K562 (cell line): ENCODE measurements around the gene PYDC2. TPM values are rescaled to one million over a fixed set of nuclear protein-coding genes. Genes with fewer than 3 reads are reported as not detected.

ENCODE experiments used
- CBFA2T2 ChIP-seq: fragments of 450-650 bp; conservative IDR thresholded peaks from 2 replicates; pipeline ENCODE4 v1.6.1; 2017; ENCODE audit warnings: mild to moderate bottlenecking
- CTCFL ChIP-seq: IDR thresholded peaks from 2 replicates; pipeline ENCODE4 v1.6.1; 2011; ENCODE audit warnings: borderline replicate concordance, low read depth, mild to moderate bottlenecking, moderate library complexity, low read length; ENCODE audit not compliant: insufficient read depth, poor library complexity, severe bottlenecking
- FOXJ3 ChIP-seq: sonication (generic); formaldehyde crosslinking; IDR thresholded peaks from 2 replicates; pipeline ENCODE4 v1.4.0; 2020; ENCODE audit warnings: mild to moderate bottlenecking, missing genetic modification reagents
- L3MBTL2 ChIP-seq: fragments of 450-650 bp; IDR thresholded peaks from 2 replicates; pipeline ENCODE4 v1.6.1; 2016; ENCODE audit warnings: mild to moderate bottlenecking, moderate library complexity
- MCM3 ChIP-seq: fragments of 450-650 bp; IDR thresholded peaks from 2 replicates; pipeline ENCODE4 v1.6.1; 2016
- NKRF ChIP-seq: fragments of 450-650 bp; IDR thresholded peaks from 2 replicates; pipeline ENCODE4 v1.6.1; 2016; ENCODE audit warnings: borderline replicate concordance
- TEAD2 ChIP-seq: fragments of 450-650 bp; IDR thresholded peaks from 2 replicates; pipeline ENCODE4 v1.6.1; 2016; ENCODE audit warnings: missing genetic modification characterization, control low read depth, missing compliant biosample characterization
- ZHX1 ChIP-seq: fragments of 150-350 bp; conservative IDR thresholded peaks from 2 replicates; pipeline ENCODE4 v1.6.1; 2014; ENCODE audit warnings: low read length
- ZNF239 ChIP-seq: fragments of 250-450 bp; sonication (Bioruptor Pico); IDR thresholded peaks from 2 replicates; pipeline ENCODE4 v1.4.0; 2020; ENCODE audit warnings: mild to moderate bottlenecking
- ZNF384 ChIP-seq: IDR thresholded peaks from 2 replicates; pipeline ENCODE4 v1.6.1; 2012; ENCODE audit warnings: low read depth, low read length, improper control_type of control experiment
- ZNF696 ChIP-seq: fragments of 250-450 bp; sonication (Bioruptor Pico); conservative IDR thresholded peaks from 2 replicates; pipeline ENCODE4 v1.4.0; 2020; ENCODE audit warnings: mild to moderate bottlenecking, moderate library complexity
- polyA plus RNA-seq, 8 experiments: library from polyadenylated mRNA; depleted of rRNA in 4 of 8; stranded (reverse) in 5 of 8; unstranded in 3 of 8; fragments of >200 nt; fragmentation: Nextera tagmentation in 2 of 8; fragmentation: Illumina TruSeq in 1 of 8; extraction: Ambion mirVana in 2 of 8; extraction: Trizol in 1 of 8; gene quantifications; 2 replicates each; pipeline versions ENCODE4 v1.2.1 to v1.2.3, GENCODE V29; 2011 to 2014; ENCODE audit warnings: inconsistent platforms in 1 of 8, missing spikeins in 1 of 8
- total RNA-seq, 7 experiments: library from RNA; depleted of rRNA in 6 of 7; stranded (reverse); fragments of >200 nt in 6 of 7; fragmentation: Illumina TruSeq in 2 of 7; extraction: Trizol in 2 of 7; gene quantifications; 2 replicates each; pipeline versions ENCODE4 v1.2.1 to v1.2.3, GENCODE V29; 2011 to 2021; ENCODE audit warnings: low replicate concordance in 1 of 7
- TF ChIP-seq, protein P1 (sequence below), 2 experiments: fragments of 200-800 bp in 1 of 2; sonication (Bioruptor generic) in 1 of 2; sonication (generic) in 1 of 2; formaldehyde crosslinking in 1 of 2; IDR thresholded peaks in 1 of 2; conservative IDR thresholded peaks in 1 of 2; 2 replicates each; pipeline versions ENCODE4 v1.5.0 to v1.6.1; 2016 to 2020; ENCODE audit warnings: missing compliant biosample characterization in 1 of 2, missing genetic modification characterization in 1 of 2, missing genetic modification reagents in 1 of 2
- TF ChIP-seq, protein P2 (sequence below), 2 experiments: fragments of 150-350 bp in 1 of 2; IDR thresholded peaks; 2 replicates each; pipeline ENCODE4 v1.6.1; 2012 to 2016; ENCODE audit warnings: low read depth in 2 of 2, low read length in 2 of 2, mild to moderate bottlenecking in 1 of 2, moderate library complexity in 1 of 2

PYDC2 gene
- total and polyA plus RNA-seq, 9 of the 15 experiments (the other 6 are each of a cell fraction or from before 2014, with no cell fraction given) = 4.0 to 7.6 (median 5.1) TPM; not detected in 5

GRCh38 chr3:191473661-191474198 lies 12.8 kb downstream of the PYDC2 start (continued):
- TF ChIP-seq CTCFL (no peak), L3MBTL2 (peak; percentile 66), TEAD2 (no peak), ZNF696 (CRISPR knock-in tag) (no peak), CBFA2T2 (no peak), ZNF239 (CRISPR knock-in tag) (no peak), ZNF384 (peak; percentile 79; the same call in 1 of the 2 replicates), ZHX1 (no peak), NKRF (no peak), MCM3 (no peak), FOXJ3 (CRISPR knock-in tag) (no peak)
- TF ChIP-seq, protein P1, sequence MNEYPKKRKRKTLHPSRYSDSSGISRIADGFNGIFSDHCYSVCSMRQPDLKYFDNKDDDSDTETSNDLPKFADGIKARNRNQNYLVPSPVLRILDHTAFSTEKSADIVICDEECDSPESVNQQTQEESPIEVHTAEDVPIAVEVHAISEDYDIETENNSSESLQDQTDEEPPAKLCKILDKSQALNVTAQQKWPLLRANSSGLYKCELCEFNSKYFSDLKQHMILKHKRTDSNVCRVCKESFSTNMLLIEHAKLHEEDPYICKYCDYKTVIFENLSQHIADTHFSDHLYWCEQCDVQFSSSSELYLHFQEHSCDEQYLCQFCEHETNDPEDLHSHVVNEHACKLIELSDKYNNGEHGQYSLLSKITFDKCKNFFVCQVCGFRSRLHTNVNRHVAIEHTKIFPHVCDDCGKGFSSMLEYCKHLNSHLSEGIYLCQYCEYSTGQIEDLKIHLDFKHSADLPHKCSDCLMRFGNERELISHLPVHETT (CRISPR knock-in tag; conservative IDR thresholded peaks at IDR 0.05 in 1 of 2, IDR thresholded peaks at IDR 0.05 in 1 of 2) = no peak
- TF ChIP-seq, protein P2, sequence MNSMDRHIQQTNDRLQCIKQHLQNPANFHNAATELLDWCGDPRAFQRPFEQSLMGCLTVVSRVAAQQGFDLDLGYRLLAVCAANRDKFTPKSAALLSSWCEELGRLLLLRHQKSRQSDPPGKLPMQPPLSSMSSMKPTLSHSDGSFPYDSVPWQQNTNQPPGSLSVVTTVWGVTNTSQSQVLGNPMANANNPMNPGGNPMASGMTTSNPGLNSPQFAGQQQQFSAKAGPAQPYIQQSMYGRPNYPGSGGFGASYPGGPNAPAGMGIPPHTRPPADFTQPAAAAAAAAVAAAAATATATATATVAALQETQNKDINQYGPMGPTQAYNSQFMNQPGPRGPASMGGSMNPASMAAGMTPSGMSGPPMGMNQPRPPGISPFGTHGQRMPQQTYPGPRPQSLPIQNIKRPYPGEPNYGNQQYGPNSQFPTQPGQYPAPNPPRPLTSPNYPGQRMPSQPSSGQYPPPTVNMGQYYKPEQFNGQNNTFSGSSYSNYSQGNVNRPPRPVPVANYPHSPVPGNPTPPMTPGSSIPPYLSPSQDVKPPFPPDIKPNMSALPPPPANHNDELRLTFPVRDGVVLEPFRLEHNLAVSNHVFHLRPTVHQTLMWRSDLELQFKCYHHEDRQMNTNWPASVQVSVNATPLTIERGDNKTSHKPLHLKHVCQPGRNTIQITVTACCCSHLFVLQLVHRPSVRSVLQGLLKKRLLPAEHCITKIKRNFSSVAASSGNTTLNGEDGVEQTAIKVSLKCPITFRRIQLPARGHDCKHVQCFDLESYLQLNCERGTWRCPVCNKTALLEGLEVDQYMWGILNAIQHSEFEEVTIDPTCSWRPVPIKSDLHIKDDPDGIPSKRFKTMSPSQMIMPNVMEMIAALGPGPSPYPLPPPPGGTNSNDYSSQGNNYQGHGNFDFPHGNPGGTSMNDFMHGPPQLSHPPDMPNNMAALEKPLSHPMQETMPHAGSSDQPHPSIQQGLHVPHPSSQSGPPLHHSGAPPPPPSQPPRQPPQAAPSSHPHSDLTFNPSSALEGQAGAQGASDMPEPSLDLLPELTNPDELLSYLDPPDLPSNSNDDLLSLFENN (IDR thresholded peaks at IDR 0.05; ENCODE audit: low read depth in 2 of 2, low read length in 2 of 2) = no peak
